Measurements from ENCODE around the gene AIP.
"Not testable (repeated sequence)": the region's sequence is repeated elsewhere in the genome, so short reads cannot be mapped to it uniquely, and the experiment has no call there.

AIP gene

DNA sequence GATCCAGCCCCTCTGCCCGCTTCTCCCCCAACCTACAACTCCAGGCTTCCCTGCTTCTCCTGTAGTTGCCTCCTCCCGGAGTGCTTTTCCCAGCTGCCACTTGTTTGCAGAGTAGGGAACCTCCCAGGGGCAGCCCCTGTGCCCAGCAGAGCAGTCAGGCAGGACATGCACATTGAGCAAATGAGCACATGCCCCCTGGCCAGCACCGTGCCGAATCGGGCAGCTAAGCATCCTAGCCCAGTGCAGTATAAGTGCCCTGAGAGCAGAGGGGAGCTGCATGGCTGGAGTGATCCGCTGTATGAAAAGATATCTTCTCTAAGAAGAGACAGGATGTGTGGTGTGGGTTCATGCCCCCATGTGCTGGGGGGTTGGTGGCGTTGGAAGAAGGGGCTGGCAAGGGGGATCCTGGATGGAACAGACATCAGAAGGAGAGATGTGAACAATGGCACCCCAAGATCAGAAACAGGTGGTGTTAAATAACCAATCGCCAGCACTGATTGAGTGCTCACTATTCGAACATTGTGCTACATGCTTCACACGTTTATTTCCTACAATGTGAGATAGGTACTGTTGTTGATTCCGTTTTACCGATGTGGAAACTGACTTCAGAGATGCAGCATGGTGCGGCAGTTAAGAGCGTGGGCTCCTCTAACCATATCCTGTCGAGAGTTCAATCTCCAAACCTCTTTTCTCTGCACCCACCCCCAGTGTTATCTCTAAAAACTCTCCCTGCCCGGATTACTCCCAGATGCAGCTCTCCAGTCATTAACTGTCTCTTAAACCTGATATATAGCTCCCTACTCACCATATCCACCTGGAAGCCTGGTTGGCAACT is 1.2 kb downstream of the AIP start:
- no peak for DNase-seq (ENCODE audit: low read depth in 1 of 2, low spot score in 1 of 2)
- no peak for TF ChIP-seq JUND (IDR thresholded peaks at IDR 0.05; ENCODE audit: low read depth)
- in situ Hi-C loops (cut with HindIII; ENCODE audit: low pct_unique_long_range_greater_than_20kb, low sequenced_read_pairs), result no loop called here

GRCh38 chr11:67484847-67485311 is 2.1 kb downstream of the AIP start:
- TF ChIP-seq JUND (IDR thresholded peaks at IDR 0.05; ENCODE audit: low read depth), result no peak
- in situ Hi-C loops (cut with HindIII; ENCODE audit: low pct_unique_long_range_greater_than_20kb, low sequenced_read_pairs), result no loop called here
- DNase-seq (ENCODE audit: low read depth in 1 of 2, low spot score in 1 of 2), result no peak

GRCh38 chr11:67485873-67486361 is 3.1 kb downstream of the AIP start:
- in situ Hi-C loops (cut with HindIII; ENCODE audit: low pct_unique_long_range_greater_than_20kb, low sequenced_read_pairs); DNase-seq (ENCODE audit: low read depth in 1 of 2, low spot score in 1 of 2): not testable (repeated sequence)

GRCh38 chr11:67486481-67487195 is 3.8 kb downstream of the AIP start:
- TF ChIP-seq JUND (IDR thresholded peaks at IDR 0.05; ENCODE audit: low read depth), result no peak

DNA sequence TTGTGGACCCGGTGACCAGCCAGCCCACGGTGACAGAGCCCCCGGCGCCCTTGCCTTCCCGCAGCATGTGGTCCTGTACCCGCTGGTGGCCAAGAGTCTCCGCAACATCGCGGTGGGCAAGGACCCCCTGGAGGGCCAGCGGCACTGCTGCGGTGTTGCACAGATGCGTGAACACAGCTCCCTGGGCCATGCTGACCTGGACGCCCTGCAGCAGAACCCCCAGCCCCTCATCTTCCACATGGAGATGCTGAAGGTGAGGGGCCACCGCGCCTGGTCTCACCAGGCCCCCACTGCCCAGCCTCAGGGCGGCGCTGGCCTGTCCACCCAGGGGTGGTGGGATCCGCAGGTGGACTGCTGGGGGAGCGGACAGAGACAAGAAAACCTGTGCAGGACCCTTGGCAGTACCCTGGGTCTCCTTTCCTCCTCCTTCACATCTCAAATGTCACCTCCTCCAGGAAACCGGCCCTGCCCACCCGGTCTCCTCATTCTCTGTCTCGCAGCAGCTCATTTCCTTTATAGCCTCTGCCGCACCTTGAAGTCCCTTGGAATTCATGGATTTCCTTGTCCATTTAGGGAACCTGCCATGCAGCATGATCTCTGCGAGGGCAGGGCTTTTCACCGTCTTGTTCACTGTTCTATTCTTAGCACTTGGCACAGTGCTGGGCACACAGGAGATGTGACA is 6.5 kb downstream of the AIP start:
- in situ Hi-C loops (cut with HindIII; ENCODE audit: low pct_unique_long_range_greater_than_20kb, low sequenced_read_pairs), result no loop called here
- no peak for DNase-seq (ENCODE audit: low read depth in 1 of 2, low spot score in 1 of 2)
- no peak for TF ChIP-seq JUND (IDR thresholded peaks at IDR 0.05; ENCODE audit: low read depth)

More at GRCh38 chr11:67486481-67487195, 3.8 kb downstream of the AIP start:
- in situ Hi-C loops (cut with HindIII; ENCODE audit: low pct_unique_long_range_greater_than_20kb, low sequenced_read_pairs), result no loop called here
- DNase-seq (ENCODE audit: low read depth in 1 of 2, low spot score in 1 of 2), result no peak

DNA sequence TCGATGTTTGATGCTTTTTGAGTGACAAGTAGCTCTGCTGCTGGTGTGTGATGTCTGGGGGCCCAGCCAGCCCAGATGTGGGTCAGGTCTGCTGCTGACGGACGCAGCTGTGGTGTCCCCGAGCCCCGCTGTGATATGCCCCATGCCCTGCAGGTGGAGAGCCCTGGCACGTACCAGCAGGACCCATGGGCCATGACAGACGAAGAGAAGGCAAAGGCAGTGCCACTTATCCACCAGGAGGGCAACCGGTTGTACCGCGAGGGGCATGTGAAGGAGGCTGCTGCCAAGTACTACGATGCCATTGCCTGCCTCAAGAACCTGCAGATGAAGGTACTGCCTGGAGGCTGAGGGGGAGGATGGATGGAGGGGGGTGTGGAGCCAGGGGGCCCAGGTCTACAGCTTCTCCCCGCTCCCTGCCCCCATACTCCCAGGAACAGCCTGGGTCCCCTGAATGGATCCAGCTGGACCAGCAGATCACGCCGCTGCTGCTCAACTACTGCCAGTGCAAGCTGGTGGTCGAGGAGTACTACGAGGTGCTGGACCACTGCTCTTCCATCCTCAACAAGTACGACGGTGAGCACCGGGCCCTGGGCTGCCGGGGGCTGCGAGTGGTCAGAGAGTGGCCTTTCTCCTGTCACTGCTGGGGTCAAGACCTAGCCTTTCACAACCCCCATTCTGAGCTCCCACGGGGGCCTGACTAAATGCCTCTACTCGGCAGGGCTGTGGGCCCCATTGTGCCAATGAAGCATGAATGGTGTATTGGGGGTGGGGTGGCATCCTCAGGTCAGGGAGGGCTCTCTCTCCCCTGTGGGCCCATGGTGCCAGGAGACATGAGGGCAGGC is 7.3 kb downstream of the AIP start:
- TF ChIP-seq JUND (IDR thresholded peaks at IDR 0.05; ENCODE audit: low read depth), result no peak
- in situ Hi-C loops (cut with HindIII; ENCODE audit: low pct_unique_long_range_greater_than_20kb, low sequenced_read_pairs), result no loop called here
- DNase-seq (ENCODE audit: low read depth in 1 of 2, low spot score in 1 of 2), result no peak

GRCh38 chr11:67490727-67491065 is 7.9 kb downstream of the AIP start:
- no peak for DNase-seq (ENCODE audit: low read depth in 1 of 2, low spot score in 1 of 2)
- in situ Hi-C loops (cut with HindIII; ENCODE audit: low pct_unique_long_range_greater_than_20kb, low sequenced_read_pairs), result no loop called here
- TF ChIP-seq JUND (IDR thresholded peaks at IDR 0.05; ENCODE audit: low read depth), result no peak

DNA sequence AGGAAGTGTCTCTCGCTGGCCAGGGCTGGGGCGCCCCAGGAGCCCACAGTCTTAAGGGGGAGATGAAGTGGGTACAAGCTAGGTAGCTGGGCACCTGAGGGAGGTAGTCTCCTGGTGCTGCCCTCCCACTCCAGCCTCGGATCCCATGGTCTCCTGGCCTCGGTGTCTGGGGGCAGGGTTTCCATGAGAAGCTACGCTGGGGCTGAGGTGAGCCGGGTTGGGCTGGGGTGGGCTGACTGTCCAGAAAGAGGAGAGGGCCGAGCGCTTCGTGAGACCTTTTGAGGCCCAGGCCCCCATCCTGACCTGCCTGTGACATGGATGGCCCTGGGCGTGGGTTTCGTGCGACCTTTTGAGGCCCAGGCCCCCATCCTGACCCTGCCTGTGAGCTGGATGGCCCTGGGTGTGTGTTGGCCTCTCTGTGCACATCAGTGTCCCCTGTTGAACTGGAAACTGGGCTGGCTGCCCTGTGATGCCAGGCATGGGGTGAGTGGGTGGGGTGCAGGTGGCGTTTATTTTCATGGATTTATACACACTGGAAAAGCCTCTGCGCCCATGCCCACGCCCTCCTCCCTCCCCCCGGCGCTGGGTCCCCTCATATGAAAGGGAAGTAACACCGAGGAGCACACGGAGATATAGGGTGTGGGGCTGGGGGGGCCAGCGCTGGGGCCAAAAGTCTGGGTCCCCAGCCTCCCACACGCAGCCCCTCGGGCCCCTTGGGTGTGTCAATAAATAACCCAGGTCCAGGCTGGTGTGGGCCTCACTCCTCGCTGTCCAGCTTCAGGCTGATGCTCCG is 8.6 kb downstream of the AIP start:
- TF ChIP-seq JUND (IDR thresholded peaks at IDR 0.05; ENCODE audit: low read depth), result no peak
- in situ Hi-C loops (cut with HindIII; ENCODE audit: low pct_unique_long_range_greater_than_20kb, low sequenced_read_pairs), result no loop called here
- DNase-seq (ENCODE audit: low read depth in 1 of 2, low spot score in 1 of 2), result no peak

DNA sequence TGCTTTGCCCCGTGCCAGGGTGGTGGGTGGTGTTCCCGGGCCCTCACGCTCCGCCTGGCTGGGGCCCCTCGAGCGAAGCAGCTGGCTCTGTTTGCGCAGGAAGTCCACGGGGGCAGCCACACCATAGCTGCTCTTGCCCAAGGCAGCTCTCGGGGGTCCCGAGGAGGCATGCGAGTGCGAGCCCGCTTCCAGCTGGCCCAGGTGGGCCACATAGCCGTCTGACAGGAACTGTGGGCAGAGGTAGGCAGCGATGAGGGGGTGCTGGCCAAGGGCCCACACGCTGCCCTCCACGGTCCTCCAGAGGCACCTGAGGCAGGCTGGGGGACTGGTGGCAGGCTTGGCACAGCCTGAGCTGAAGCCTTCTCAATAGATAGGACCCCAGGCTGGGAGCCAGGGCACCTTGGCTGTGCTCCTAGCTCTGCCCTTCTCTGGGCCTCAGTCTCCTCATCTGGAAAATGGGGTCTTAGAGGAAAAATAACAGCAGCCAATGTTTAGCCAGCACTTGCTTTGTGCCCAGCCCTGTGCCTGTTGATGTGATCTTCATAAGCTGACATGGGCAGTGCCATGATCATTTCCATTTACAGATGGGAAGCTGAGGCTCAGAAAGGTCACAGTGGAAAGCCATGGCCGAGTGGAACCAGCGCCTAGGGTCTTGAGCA is 9.4 kb downstream of the AIP start:
- DNase-seq (ENCODE audit: low read depth in 1 of 2, low spot score in 1 of 2), result no peak
- in situ Hi-C loops (cut with HindIII; ENCODE audit: low pct_unique_long_range_greater_than_20kb, low sequenced_read_pairs), result no loop called here
- TF ChIP-seq JUND (IDR thresholded peaks at IDR 0.05; ENCODE audit: low read depth), result no peak

DNA sequence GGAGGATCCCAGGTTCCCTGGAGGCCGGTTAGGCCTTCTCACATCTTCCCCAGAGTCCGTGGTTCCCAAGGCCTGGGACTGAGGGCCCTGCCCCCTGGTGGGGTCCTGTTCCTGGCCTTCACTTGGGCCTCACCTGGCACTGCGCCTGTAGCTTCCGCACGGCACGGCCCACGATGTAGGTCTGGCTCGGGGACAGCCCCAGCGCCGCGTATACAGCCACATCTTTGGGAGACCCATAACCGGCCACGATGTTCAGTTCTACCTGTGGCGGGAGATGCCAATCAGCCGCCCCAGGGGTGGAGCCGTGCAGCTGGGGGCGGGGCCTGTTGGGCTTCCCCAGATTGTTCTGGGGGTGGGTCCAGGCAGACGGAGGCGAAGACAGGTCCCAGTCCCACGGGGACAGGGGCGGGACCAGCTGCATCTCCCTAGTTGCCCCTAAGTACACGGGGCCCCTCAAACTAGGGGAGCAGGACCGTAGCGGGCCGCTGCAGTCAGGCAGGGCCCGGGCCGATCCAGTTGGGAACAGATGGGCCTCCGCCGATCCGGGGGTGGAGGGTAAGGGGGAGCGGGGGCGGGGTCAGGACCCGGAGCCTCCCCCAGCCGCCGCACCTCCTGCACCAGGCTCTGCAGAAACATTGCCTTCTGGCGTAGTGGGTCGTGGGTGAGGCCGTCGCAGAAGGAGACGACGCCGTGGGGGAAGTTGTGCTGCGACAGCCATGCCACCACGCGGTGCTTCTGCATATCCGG is 10.1 kb downstream of the AIP start:
- DNase-seq (ENCODE audit: low read depth in 1 of 2, low spot score in 1 of 2), result no peak
- TF ChIP-seq JUND (IDR thresholded peaks at IDR 0.05; ENCODE audit: low read depth), result no peak
- in situ Hi-C loops (cut with HindIII; ENCODE audit: low pct_unique_long_range_greater_than_20kb, low sequenced_read_pairs), result no loop called here
